ENCODE data around the gene SUSD6. TPM values are rescaled to one million over a fixed set of nuclear protein-coding genes. Genes with fewer than 3 reads are reported as not detected.
"Not testable (repeated sequence)": the region's sequence is repeated elsewhere in the genome, so short reads cannot be mapped to it uniquely, and the experiment has no call there.

Gene SUSD6
- total RNA-seq, 1 donor from 2014 or later, result 48.0 TPM

GRCh38 chr14:69587389-69587788 lies 24.0 kb upstream of the SUSD6 start:
- no peak for DNase-seq (ENCODE audit: low spot score)

GRCh38 chr14:69591317-69591716 lies 20.1 kb upstream of the SUSD6 start:
- DNase-seq (ENCODE audit: low spot score), result no peak

- no peak for DNase-seq (ENCODE audit: low spot score)
Measured at GRCh38 chr14:69593018-69593677, 18.2 kb upstream of the SUSD6 start.

- no peak for DNase-seq (ENCODE audit: low spot score)
Measured at GRCh38 chr14:69594846-69595245, 16.6 kb upstream of the SUSD6 start.

- no peak for DNase-seq (ENCODE audit: low spot score)
Measured at GRCh38 chr14:69595336-69595735, 16.1 kb upstream of the SUSD6 start.

- not testable (repeated sequence) for DNase-seq (ENCODE audit: low spot score)
Measured at GRCh38 chr14:69599431-69599830, 12.0 kb upstream of the SUSD6 start.

GRCh38 chr14:69600304-69600891 lies 11.0 kb upstream of the SUSD6 start:
- no peak for DNase-seq (ENCODE audit: low spot score)

GRCh38 chr14:69605738-69606137 lies 5.7 kb upstream of the SUSD6 start:
- DNase-seq (ENCODE audit: low spot score), result no peak

GRCh38 chr14:69606258-69607184 lies 4.9 kb upstream of the SUSD6 start:
- no peak for DNase-seq (ENCODE audit: low spot score)

GRCh38 chr14:69610020-69610873 lies 1.1 kb upstream of the SUSD6 start:
- DNase-seq (ENCODE audit: low spot score), result no peak

- no peak for DNase-seq (ENCODE audit: low spot score)
Measured at GRCh38 chr14:69610874-69611171, 573 bp upstream of the SUSD6 start.

- DNase-seq (ENCODE audit: low spot score), result no peak
Measured at GRCh38 chr14:69612014-69612782, 802 bp downstream of the SUSD6 start.

- DNase-seq (ENCODE audit: low spot score), result no peak
Measured at GRCh38 chr14:69612783-69613130, 1.4 kb downstream of the SUSD6 start.

- DNase-seq (ENCODE audit: low spot score), result no peak
Measured at GRCh38 chr14:69613312-69614073, 2.1 kb downstream of the SUSD6 start.

GRCh38 chr14:69614592-69614991 lies 3.2 kb downstream of the SUSD6 start:
- no peak for DNase-seq (ENCODE audit: low spot score)

- DNase-seq (ENCODE audit: low spot score), result no peak
Measured at GRCh38 chr14:69615121-69615495, 3.7 kb downstream of the SUSD6 start.

GRCh38 chr14:69615496-69616407 lies 4.4 kb downstream of the SUSD6 start:
- DNase-seq (ENCODE audit: low spot score), result no peak

- DNase-seq (ENCODE audit: low spot score), result no peak
Measured at GRCh38 chr14:69616408-69616773, 5.0 kb downstream of the SUSD6 start.

GRCh38 chr14:69617796-69618195 lies 6.4 kb downstream of the SUSD6 start:
- DNase-seq (ENCODE audit: low spot score), result no peak

All from mesenteric fat pad (tissue), 1 donor.